Dedifferentiated amniotic fluid mesenchymal stem cell (primary cell): ENCODE data around the gene HTATIP2.
"Not testable (repeated sequence)": the region's sequence is repeated elsewhere in the genome, so short reads cannot be mapped to it uniquely, and the experiment has no call there.

Experiments used
- DNase-seq: peaks from one replicate; pipeline ENCODE4 v3.0.0-alpha.2; 2016; ENCODE audit errors: extremely low spot score

The HTATIP2 gene

GRCh38 chr11:20363500-20364340 is at the start of gene HTATIP2:
TSS of gene HTATIP2 (plus strand) at chr11:20363714. CDS start at chr11:20364238, 524 bp downstream.
- DNase-seq = no peak

GRCh38 chr11:20315800-20316199 is 47.7 kb upstream of the HTATIP2 start:
- no peak for DNase-seq

GRCh38 chr11:20321177-20321576 is 42.3 kb upstream of the HTATIP2 start:
- DNase-seq = no peak

- DNase-seq = no peak
Measured at GRCh38 chr11:20327377-20327935, 36.1 kb upstream of the HTATIP2 start.

GRCh38 chr11:20336056-20336455 is 27.5 kb upstream of the HTATIP2 start:
- no peak for DNase-seq

GRCh38 chr11:20337526-20338154 is 25.9 kb upstream of the HTATIP2 start:
- peak; percentile 31 for DNase-seq

GRCh38 chr11:20342347-20343141 is 21.0 kb upstream of the HTATIP2 start:
- DNase-seq = no peak

GRCh38 chr11:20351136-20351535 is 12.4 kb upstream of the HTATIP2 start:
- DNase-seq = no peak

- DNase-seq = no peak
Measured at GRCh38 chr11:20351751-20352262, 11.7 kb upstream of the HTATIP2 start.

GRCh38 chr11:20353829-20354434 is 9.6 kb upstream of the HTATIP2 start:
- DNase-seq = no peak

GRCh38 chr11:20355221-20356219 is 8.0 kb upstream of the HTATIP2 start:
- no peak for DNase-seq

GRCh38 chr11:20357150-20357549 is 6.4 kb upstream of the HTATIP2 start:
- DNase-seq = no peak

GRCh38 chr11:20360650-20361049 is 2.9 kb upstream of the HTATIP2 start:
- DNase-seq = no peak

GRCh38 chr11:20362481-20362880 is 1.0 kb upstream of the HTATIP2 start:
- DNase-seq = no peak

- DNase-seq = no peak
Measured at GRCh38 chr11:20363149-20363499, 390 bp upstream of the HTATIP2 start.

GRCh38 chr11:20364341-20364792 is 853 bp downstream of the HTATIP2 start:
- no peak for DNase-seq

GRCh38 chr11:20365465-20365864 is 2.0 kb downstream of the HTATIP2 start:
- not testable (repeated sequence) for DNase-seq

- DNase-seq = peak; percentile 85
Measured at GRCh38 chr11:20367313-20367948, 3.9 kb downstream of the HTATIP2 start.

GRCh38 chr11:20368438-20368837 is 4.9 kb downstream of the HTATIP2 start:
- no peak for DNase-seq

- no peak for DNase-seq
Measured at GRCh38 chr11:20369826-20370225, 6.3 kb downstream of the HTATIP2 start.
